Transverse colon (tissue), 4 donors: ENCODE measurements around the gene DPF3.

Experiments
- CTCF ChIP-seq, 5 experiments: fragments of 200-600 bp in 3 of 5; fragments of 450-650 bp in 2 of 5; sonication (generic) in 3 of 5; IDR thresholded peaks; 1 replicate in 2 of 5; 2 replicates in 3 of 5; pipeline ENCODE4 v1.5.1; 2016 to 2017; ENCODE audit warnings: antibody characterized with exemption in 5 of 5, inconsistent platforms in 3 of 5, mild to moderate bottlenecking in 2 of 5, moderate library complexity in 1 of 5
- EP300 ChIP-seq: sonication (generic); formaldehyde crosslinking; IDR thresholded peaks from one replicate; pipeline ENCODE4 v1.6.1; 2017; ENCODE audit warnings: antibody characterized with exemption, low read depth
- POLR2A ChIP-seq: fragments of 450-650 bp; IDR thresholded peaks from one replicate; pipeline ENCODE4 v1.6.1; 2016; ENCODE audit warnings: antibody characterized with exemption, mild to moderate bottlenecking, moderate library complexity
- POLR2AphosphoS5 ChIP-seq, 3 donors: sonication (generic); formaldehyde crosslinking; IDR thresholded peaks; one replicate each; pipeline ENCODE4 v1.6.1; 2016; ENCODE audit warnings: antibody characterized with exemption in 3 of 3

DNA sequence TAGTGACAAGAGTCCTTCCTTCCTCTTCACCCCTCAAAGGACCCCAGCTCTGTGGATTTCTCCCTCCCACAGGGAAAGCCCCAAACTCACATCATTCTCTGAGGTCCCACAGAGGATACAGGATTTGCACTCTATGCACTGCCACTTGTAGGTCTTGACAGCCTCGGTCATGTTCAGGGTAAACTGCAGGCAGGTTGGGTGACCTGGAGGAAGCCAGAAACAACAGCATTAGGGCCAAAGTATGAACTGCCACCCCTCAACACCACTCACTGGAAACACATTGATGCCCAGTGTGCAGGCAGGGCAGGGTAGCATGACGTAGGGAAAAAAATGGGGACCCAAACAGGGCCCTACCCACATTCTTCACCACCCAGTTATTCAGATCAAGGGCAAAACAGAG is 264.4 kb downstream of the DPF3 start:
- TF ChIP-seq CTCF (IDR thresholded peaks at IDR 0.05) (no peak), POLR2AphosphoS5 (IDR thresholded peaks at IDR 0.05) (no peak), POLR2A (no peak), EP300 (no peak)
